GM06990 (cell line): ENCODE measurements around the gene ULK3.

Experiments used
- DNase-seq: peaks from one replicate; pipeline ENCODE4 v3.0.0-alpha.2; 2011; ENCODE audit not compliant: insufficient read length; ENCODE audit errors: extremely low read depth
- H3K27me3 ChIP-seq: replicated peaks from 2 replicates; pipeline ENCODE4 v1.6.0; 2011; ENCODE audit warnings: low read length; ENCODE audit not compliant: control insufficient read depth, insufficient read depth
- H3K36me3 ChIP-seq: 2 replicates; pipeline ENCODE4 v1.5.1; 2011; ENCODE audit warnings: low read length; ENCODE audit not compliant: control insufficient read depth, insufficient read depth
- H3K4me3 ChIP-seq: replicated peaks from 2 replicates; pipeline ENCODE4 v1.5.1; 2011; ENCODE audit warnings: low read depth, mild to moderate bottlenecking, control low read depth, low read length
- TF ChIP-seq, protein P1 (sequence below): IDR thresholded peaks from 2 replicates; pipeline ENCODE4 v1.5.1; 2011; ENCODE audit warnings: low read length, control low read depth, mild to moderate bottlenecking, inconsistent platforms; ENCODE audit not compliant: insufficient read depth, poor library complexity, severe bottlenecking

Gene ULK3

DNA sequence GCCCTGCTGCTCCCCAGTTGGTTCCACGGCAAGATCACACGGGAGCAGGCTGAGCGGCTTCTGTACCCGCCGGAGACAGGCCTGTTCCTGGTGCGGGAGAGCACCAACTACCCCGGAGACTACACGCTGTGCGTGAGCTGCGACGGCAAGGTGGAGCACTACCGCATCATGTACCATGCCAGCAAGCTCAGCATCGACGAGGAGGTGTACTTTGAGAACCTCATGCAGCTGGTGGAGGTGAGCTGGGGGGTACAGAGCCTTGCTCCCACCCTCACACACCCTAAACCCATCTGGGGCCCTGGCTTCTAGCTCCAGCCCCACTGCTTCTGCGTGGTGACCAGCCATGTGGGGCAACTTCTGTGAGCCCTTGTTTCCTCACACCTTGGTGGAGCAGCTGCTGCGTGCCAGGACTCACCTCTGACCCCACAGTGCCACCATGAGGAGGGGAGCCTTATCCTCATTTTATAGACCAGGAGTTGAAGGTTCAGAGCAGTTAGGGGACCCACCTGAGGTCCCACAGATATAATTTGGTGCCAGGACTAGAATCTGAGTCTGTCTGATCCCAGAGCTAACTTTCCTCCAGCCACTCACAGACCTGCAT lies 43.6 kb downstream of the ULK3 start:
- TF ChIP-seq, protein P1, sequence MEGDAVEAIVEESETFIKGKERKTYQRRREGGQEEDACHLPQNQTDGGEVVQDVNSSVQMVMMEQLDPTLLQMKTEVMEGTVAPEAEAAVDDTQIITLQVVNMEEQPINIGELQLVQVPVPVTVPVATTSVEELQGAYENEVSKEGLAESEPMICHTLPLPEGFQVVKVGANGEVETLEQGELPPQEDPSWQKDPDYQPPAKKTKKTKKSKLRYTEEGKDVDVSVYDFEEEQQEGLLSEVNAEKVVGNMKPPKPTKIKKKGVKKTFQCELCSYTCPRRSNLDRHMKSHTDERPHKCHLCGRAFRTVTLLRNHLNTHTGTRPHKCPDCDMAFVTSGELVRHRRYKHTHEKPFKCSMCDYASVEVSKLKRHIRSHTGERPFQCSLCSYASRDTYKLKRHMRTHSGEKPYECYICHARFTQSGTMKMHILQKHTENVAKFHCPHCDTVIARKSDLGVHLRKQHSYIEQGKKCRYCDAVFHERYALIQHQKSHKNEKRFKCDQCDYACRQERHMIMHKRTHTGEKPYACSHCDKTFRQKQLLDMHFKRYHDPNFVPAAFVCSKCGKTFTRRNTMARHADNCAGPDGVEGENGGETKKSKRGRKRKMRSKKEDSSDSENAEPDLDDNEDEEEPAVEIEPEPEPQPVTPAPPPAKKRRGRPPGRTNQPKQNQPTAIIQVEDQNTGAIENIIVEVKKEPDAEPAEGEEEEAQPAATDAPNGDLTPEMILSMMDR, result peak; percentile 32
- Histone ChIP-seq H3K36me3 (peaks cover 60% of the 10 kb centered on the region), H3K4me3 (no peak overlapping the region), H3K27me3 (no peaks in the 10 kb centered on the region)
- DNase-seq, result no peak

DNA sequence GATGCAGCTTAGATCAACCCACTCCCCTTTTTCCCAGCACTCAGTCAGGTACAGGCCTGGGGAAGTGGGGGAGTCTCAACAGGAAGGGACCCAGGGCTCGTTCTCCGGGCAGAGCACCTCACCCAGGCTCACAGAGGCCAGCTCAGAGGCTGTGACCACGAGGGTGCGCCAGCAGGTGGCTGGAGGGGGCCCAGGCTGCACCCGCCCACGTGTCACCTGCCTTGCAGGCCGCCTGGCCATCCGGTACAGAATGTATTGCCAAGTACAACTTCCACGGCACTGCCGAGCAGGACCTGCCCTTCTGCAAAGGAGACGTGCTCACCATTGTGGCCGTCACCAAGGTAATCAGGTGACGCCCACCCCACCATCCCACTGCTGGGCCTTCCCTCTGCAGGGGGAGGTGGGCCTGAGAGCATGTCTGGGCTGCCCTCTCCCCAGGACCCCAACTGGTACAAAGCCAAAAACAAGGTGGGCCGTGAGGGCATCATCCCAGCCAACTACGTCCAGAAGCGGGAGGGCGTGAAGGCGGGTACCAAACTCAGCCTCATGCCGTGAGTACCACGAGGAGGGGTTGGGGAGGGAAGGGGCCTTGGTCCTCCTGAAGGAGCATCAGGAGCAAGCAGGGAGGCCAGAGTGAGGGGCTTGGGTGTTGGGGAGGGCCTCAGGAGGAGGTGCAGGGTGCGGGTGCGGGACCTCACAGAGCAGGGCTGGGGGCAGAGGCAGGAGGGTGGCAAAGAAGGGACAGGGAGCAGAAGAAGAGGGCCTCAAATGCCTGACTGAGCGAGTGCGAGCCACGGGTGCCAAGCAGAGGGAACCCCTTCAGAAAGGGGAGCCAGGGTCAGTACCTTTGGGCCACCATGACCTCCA lies 44.3 kb downstream of the ULK3 start:
- Histone ChIP-seq H3K27me3 (no peaks in the 10 kb centered on the region), H3K4me3 (no peak overlapping the region), H3K36me3 (peaks cover 56% of the 10 kb centered on the region)
- TF ChIP-seq, protein P1, result peak; percentile 56
- peak; percentile 69 for DNase-seq

DNA sequence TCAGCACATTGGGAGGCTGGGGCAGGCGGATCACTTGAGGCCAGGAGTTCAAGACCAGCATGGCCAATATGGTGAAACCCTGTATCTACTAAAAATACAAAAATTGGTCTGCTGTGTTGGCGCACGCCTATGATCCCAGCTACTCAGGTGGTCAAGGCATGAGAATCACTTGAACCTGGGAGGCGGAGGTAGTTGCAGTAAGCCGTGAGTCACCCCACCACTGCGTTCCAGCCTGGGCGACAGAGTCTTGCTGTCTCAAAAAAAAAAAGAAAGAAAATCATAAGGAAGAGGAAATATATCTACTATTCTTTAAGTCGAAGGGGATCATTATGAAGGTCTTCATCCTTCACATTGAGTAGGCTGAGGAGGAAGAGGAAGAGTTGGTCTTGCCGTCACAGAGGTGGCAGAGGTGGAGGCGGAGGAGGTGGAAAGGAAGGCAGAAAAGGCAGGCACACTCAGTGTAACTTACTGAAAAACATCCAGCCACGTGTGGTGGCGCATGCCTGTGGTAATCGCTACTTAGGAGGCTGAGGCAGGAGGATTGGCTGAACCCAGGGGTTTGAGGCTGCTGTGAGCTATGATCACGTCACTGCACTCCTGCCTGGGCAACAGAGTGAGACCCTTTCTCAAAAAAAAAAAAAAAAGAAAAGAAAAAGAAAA lies 46.9 kb downstream of the ULK3 start:
- Histone ChIP-seq H3K36me3 (peaks cover 34% of the 10 kb centered on the region), H3K4me3 (no peak overlapping the region), H3K27me3 (no peaks in the 10 kb centered on the region)
- DNase-seq, result no peak
- TF ChIP-seq, protein P1, result no peak

DNA sequence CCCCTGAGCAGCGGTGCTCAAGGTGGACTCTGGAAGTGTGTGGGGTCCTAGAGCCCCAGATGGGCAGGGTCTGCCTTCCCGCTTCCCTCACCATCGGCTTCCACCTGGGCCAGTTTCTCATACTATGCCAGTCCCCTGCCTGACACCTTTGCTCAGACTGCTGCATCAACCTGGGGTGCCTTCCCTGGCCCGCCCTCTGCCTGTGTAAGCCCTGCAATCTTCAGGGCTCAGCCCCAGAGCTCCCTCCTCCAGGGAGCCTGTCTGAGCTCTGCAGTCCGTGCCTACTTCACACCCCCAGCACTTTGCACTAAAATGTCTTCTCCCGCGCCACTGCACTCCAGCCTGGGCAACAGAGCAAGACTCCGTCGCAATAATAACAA lies 48.0 kb downstream of the ULK3 start:
- DNase-seq, result no peak
- TF ChIP-seq, protein P1, result no peak
- Histone ChIP-seq H3K27me3 (no peaks in the 10 kb centered on the region), H3K4me3 (no peak overlapping the region), H3K36me3 (peaks cover 24% of the 10 kb centered on the region)

DNA sequence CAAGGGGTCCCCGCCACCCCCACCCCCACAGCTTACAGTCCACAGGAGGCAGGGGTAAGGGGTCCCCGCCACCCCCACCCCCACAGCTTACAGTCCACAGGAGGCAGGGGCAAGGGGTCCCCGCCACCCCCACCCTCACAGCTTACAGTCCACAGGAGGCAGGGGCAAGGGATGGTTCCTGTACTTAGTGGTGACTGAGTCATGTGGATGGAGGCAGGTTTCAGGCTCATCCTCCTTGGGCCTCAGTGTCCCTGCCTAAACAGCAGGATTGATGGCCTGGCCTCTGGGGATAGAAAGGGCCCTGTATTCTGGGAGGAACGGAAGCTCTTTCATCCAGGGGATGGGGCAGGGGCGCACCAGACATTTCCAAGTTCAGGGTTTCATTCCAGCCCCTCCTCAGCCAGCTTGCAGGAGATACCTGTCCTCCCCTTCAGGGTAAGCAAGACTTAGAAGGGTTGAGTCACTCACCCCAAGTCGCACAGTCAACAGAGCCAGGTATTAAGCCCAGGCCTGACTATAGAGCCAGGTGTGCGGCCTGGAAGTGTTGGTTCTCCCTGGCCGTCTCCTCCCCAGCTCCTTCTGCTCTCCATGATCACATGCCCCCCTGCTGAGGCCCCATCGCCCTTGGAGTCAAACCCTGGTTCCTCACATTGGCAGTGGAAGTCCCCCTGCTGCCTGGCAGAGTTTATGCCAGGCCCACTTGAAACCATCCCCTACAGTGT lies 48.5 kb downstream of the ULK3 start:
- Histone ChIP-seq H3K4me3 (no peak overlapping the region), H3K36me3 (peaks cover 26% of the 10 kb centered on the region), H3K27me3 (no peaks in the 10 kb centered on the region)
- DNase-seq, result no peak
- TF ChIP-seq, protein P1, result no peak
